Urothelium cell line (cell line): ENCODE results near the gene FLT4.

Experiments
- DNase-seq: peaks from one replicate; pipeline ENCODE4 v3.0.0; 2011; ENCODE audit warnings: low spot score, mixed read lengths
- FAIRE-seq: peaks from 2 replicates; lab custom pipeline; 2011; peaks lifted over from hg19 to GRCh38; lab: Jason Lieb, UNC

FLT4 gene

GRCh38 chr5:180644129-180644824 is 5.1 kb downstream of the FLT4 start:
- DNase-seq (no peak), FAIRE-seq (no peak)

- FAIRE-seq (no peak), DNase-seq (no peak)
Measured at GRCh38 chr5:180643191-180643851, 6.1 kb downstream of the FLT4 start.

- DNase-seq, result no peak
- no peak for FAIRE-seq
Measured at GRCh38 chr5:180642779-180643178, 6.6 kb downstream of the FLT4 start.

- DNase-seq, result no peak
- no peak for FAIRE-seq
Measured at GRCh38 chr5:180642181-180642775, 7.1 kb downstream of the FLT4 start.

- DNase-seq, result no peak
- no peak for FAIRE-seq
Measured at GRCh38 chr5:180641566-180641900, 7.9 kb downstream of the FLT4 start.

GRCh38 chr5:180640861-180641565 is 8.4 kb downstream of the FLT4 start:
- DNase-seq (no peak), FAIRE-seq (no peak)

GRCh38 chr5:180640611-180640860 is 8.9 kb downstream of the FLT4 start:
- no peak for FAIRE-seq
- DNase-seq, result no peak

GRCh38 chr5:180639741-180640610 is 9.4 kb downstream of the FLT4 start:
- FAIRE-seq, result no peak

GRCh38 chr5:180639287-180639686 is 10.1 kb downstream of the FLT4 start:
- FAIRE-seq, result peak; percentile 79
- DNase-seq, result no peak

More at GRCh38 chr5:180639741-180640610, 9.4 kb downstream of the FLT4 start:
- no peak for DNase-seq

- no peak for DNase-seq
- no peak for FAIRE-seq
Measured at GRCh38 chr5:180637962-180638680, 11.3 kb downstream of the FLT4 start.

- FAIRE-seq, result no peak
- DNase-seq, result peak; percentile 89
Measured at GRCh38 chr5:180636403-180637075, 12.9 kb downstream of the FLT4 start.

- FAIRE-seq (no peak), DNase-seq (no peak)
Measured at GRCh38 chr5:180636016-180636402, 13.4 kb downstream of the FLT4 start.

GRCh38 chr5:180633283-180634177 is 15.9 kb downstream of the FLT4 start:
- FAIRE-seq (no peak), DNase-seq (no peak)

- DNase-seq, result no peak
- FAIRE-seq, result no peak
Measured at GRCh38 chr5:180632768-180633167, 16.6 kb downstream of the FLT4 start.

GRCh38 chr5:180631549-180632383 is 17.6 kb downstream of the FLT4 start:
- DNase-seq, result no peak
- no peak for FAIRE-seq

- no peak for FAIRE-seq
- no peak for DNase-seq
Measured at GRCh38 chr5:180630426-180630825, 19.0 kb downstream of the FLT4 start.

- FAIRE-seq, result peak; percentile 48
- DNase-seq, result no peak
Measured at GRCh38 chr5:180629831-180630382, 19.5 kb downstream of the FLT4 start.
